ENCODE results near the gene CCT3. TPM values are rescaled to one million over a fixed set of nuclear protein-coding genes. Genes with fewer than 3 reads are reported as not detected.
A peak's percentile ranks its signal among the peaks of the same experiment; 100 is the strongest.

Gene CCT3
- polyA plus RNA-seq, 1 experiment = 359 TPM

DNA sequence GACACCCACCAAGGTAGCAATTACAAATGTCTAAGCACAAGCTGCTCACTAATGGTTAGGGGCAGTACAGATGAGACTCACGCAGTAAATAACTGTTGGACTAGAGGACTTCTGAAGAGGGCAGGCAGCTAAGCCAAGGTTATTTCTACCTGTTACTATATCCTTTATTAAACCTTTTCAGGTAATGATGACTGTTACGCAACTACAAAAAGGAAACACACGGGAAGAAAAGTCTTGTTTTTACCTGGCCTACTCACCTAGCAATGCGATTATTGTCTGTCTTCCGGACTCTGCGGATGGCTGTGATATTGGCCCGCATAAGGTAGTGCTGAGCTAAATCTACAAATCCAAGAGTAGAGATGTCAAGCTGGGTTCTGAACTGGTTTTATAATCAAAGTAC is 21.2 kb downstream of the CCT3 start:
- ChIA-PET POLR2A (no interaction called here), CTCF (interaction anchor here (0.5 to 0.8 kb wide), 3 partner anchors 13 to 432 kb away, joined by 3 to 4 read pairs (median 4); partner anchors contain the start of gene SMG5)
- Histone ChIP-seq H3K4me3 (ENCODE audit: low read depth, low read length) (no peak overlapping the region), H3K27me3 (ENCODE audit: control insufficient read depth, insufficient read depth, low read length) (no peaks in the 10 kb centered on the region), H3K27ac (ENCODE audit: low read depth, low read length) (no peak overlapping the region), H3K9me3 (ENCODE audit: control insufficient read depth, insufficient read depth, low read length) (no peaks in the 10 kb centered on the region)
- no peak for DNase-seq (ENCODE audit: low read depth, low spot score)
- TF ChIP-seq CTCF (IDR thresholded peaks at IDR 0.05; ENCODE audit: low read depth, low read length) = no peak

DNA sequence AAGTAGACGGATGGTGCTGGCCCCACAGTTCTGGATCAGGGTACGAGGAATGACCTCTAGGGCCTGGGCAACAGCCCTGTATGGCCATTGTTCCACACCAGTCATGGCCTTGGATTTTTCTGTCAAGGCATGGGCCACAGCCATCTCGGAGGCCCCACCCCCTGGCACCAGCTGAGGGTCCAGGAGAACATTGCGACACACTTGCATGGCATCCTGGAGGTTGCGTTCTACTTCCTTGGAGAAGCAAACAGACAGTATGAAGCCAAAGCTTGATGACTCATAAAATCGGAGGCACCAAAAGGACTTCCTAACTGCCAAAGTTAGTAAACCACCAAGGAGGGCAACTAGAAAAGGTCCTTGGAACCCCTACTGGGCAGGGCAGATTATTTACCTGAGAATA is 27.1 kb downstream of the CCT3 start:
- no peak for TF ChIP-seq CTCF (IDR thresholded peaks at IDR 0.05; ENCODE audit: low read depth, low read length)
- Histone ChIP-seq H3K4me3 (ENCODE audit: low read depth, low read length) (no peak overlapping the region), H3K27me3 (ENCODE audit: control insufficient read depth, insufficient read depth, low read length) (no peaks in the 10 kb centered on the region), H3K27ac (ENCODE audit: low read depth, low read length) (peak overlapping the region; percentile 21), H3K9me3 (ENCODE audit: control insufficient read depth, insufficient read depth, low read length) (no peaks in the 10 kb centered on the region)
- POLR2A ChIA-PET = interaction anchor here (2.3 kb wide), 1 partner anchor 28 kb away, joined by 6 read pairs; the partner anchor contains the start of gene SMG5
- CTCF ChIA-PET = interaction anchor here (3.9 kb wide), 1 partner anchor 8 kb away, joined by 28 read pairs; no protein-coding TSS in a partner anchor
- no peak for DNase-seq (ENCODE audit: low read depth, low spot score)

- peak overlapping the region; percentile 25 for H3K27ac ChIP-seq (ENCODE audit: low read depth, low read length)
- H3K4me3 ChIP-seq (ENCODE audit: low read depth, low read length) = no peak overlapping the region
- ChIA-PET POLR2A (interaction anchor here (0.7 to 1.2 kb wide), 2 partner anchors 11 to 25 kb away, joined by 3 read pairs; partner anchors contain the start of gene SMG5), CTCF (interaction anchor here (1.2 kb wide), 1 partner anchor 11 kb away, joined by 4 read pairs; no protein-coding TSS in a partner anchor)
- TF ChIP-seq CTCF (IDR thresholded peaks at IDR 0.05; ENCODE audit: low read depth, low read length) = no peak
- no peak for DNase-seq (ENCODE audit: low read depth, low spot score)
- no peaks in the 10 kb centered on the region for H3K9me3 ChIP-seq (ENCODE audit: control insufficient read depth, insufficient read depth, low read length)
- H3K27me3 ChIP-seq (ENCODE audit: control insufficient read depth, insufficient read depth, low read length) = no peaks in the 10 kb centered on the region
Observed at GRCh38 chr1:156308078-156308477, 30.0 kb downstream of the CCT3 start.

DNA sequence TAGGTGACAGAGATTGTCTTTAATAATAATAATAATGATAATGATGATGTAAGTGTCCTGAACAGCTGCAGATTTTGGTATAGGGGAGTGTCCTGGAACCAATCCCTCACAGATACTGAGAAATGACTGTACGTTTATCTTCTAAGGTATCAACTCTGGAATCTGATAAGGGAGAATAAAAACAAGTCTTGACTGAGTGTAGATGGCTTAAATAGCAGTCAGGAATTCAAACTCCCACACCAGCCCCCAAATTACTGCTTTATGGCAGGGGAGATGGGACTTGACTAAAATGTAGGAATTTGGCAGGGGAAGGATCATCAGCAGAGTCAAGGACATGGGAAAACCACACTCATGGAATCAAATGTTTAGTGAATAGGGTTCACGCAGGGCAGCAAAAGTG is 32.9 kb downstream of the CCT3 start:
- Histone ChIP-seq H3K4me3 (ENCODE audit: low read depth, low read length) (no peak overlapping the region), H3K27ac (ENCODE audit: low read depth, low read length) (no peak overlapping the region), H3K9me3 (ENCODE audit: control insufficient read depth, insufficient read depth, low read length) (no peaks in the 10 kb centered on the region), H3K27me3 (ENCODE audit: control insufficient read depth, insufficient read depth, low read length) (no peaks in the 10 kb centered on the region)
- TF ChIP-seq CTCF (IDR thresholded peaks at IDR 0.05; ENCODE audit: low read depth, low read length) = no peak
- no peak for DNase-seq (ENCODE audit: low read depth, low spot score)
- ChIA-PET POLR2A (no interaction called here), CTCF (interaction anchor here (2.4 kb wide), 1 partner anchor 14 kb away, joined by 11 read pairs; no protein-coding TSS in a partner anchor)

GRCh38 chr1:156303241-156303640 is 34.9 kb downstream of the CCT3 start:
- Histone ChIP-seq H3K9me3 (ENCODE audit: control insufficient read depth, insufficient read depth, low read length) (no peaks in the 10 kb centered on the region), H3K27ac (ENCODE audit: low read depth, low read length) (no peak overlapping the region), H3K27me3 (ENCODE audit: control insufficient read depth, insufficient read depth, low read length) (no peaks in the 10 kb centered on the region), H3K4me3 (ENCODE audit: low read depth, low read length) (no peak overlapping the region)
- no peak for TF ChIP-seq CTCF (IDR thresholded peaks at IDR 0.05; ENCODE audit: low read depth, low read length)
- DNase-seq (ENCODE audit: low read depth, low spot score) = no peak
- ChIA-PET CTCF (interaction anchor here (0.5 to 1.7 kb wide), 2 partner anchors 16 to 30 kb away, joined by 4 to 11 read pairs; no protein-coding TSS in a partner anchor), POLR2A (interaction anchor here (0.7 to 1.6 kb wide), 2 partner anchors 40 to 146 kb away, joined by 6 to 8 read pairs; no protein-coding TSS in a partner anchor)
